K562 (cell line): ENCODE measurements around the gene C17orf75.

ENCODE experiments used
- CREB1 ChIP-seq, 2 experiments: sonication (generic) in 1 of 2; formaldehyde crosslinking in 1 of 2; IDR thresholded peaks; 2 replicates each; pipeline versions ENCODE4 v1.6.1 to v1.8.0; 2012 to 2022; ENCODE audit warnings: inconsistent platforms in 1 of 2, mild to moderate bottlenecking in 1 of 2, missing genetic modification reagents in 1 of 2, moderate library complexity in 1 of 2
- CTCF ChIP-seq, 3 experiments: IDR thresholded peaks in 2 of 3; conservative IDR thresholded peaks in 1 of 3; 2 replicates each; pipeline ENCODE4 v1.5.1; 2011 to 2012; ENCODE audit warnings: low read length in 3 of 3, mild to moderate bottlenecking in 3 of 3, control low read depth in 2 of 3, improper control_type of control experiment in 1 of 3, inconsistent platforms in 1 of 3, low read depth in 1 of 3, mixed read lengths in 1 of 3, moderate library complexity in 1 of 3; ENCODE audit not compliant: insufficient read depth in 2 of 3
- EGR1 ChIP-seq: fragments of 450-650 bp; conservative IDR thresholded peaks from 2 replicates; pipeline ENCODE4 v1.6.1; 2017; ENCODE audit warnings: mild to moderate bottlenecking
- EZH2 ChIP-seq: IDR thresholded peaks from 2 replicates; pipeline ENCODE4 v1.6.1; 2012; ENCODE audit warnings: low read depth, mild to moderate bottlenecking, inconsistent platforms, low read length, borderline replicate concordance
- GATA2 ChIP-seq: sonication (generic); formaldehyde crosslinking; IDR thresholded peaks from 2 replicates; pipeline ENCODE4 v1.4.0; 2020; ENCODE audit warnings: mild to moderate bottlenecking, missing genetic modification reagents
- GTF2E2 ChIP-seq: fragments of 200-800 bp; sonication (Bioruptor generic); IDR thresholded peaks from 2 replicates; pipeline ENCODE4 v1.6.1; 2016; ENCODE audit warnings: missing genetic modification characterization, missing compliant biosample characterization
- NCOR1 ChIP-seq: fragments of 450-650 bp; IDR thresholded peaks from 2 replicates; pipeline ENCODE4 v1.6.1; 2016; ENCODE audit warnings: mild to moderate bottlenecking, moderate library complexity
- POLR2A ChIP-seq: fragments of 450-650 bp; conservative IDR thresholded peaks from 2 replicates; pipeline ENCODE4 v1.6.1; 2016
- RFX5 ChIP-seq: IDR thresholded peaks from 2 replicates; pipeline ENCODE4 v1.6.1; 2011; ENCODE audit warnings: low read depth, mild to moderate bottlenecking, improper control_type of control experiment, low read length
- SMARCC2 ChIP-seq: fragments of 450-650 bp; IDR thresholded peaks from 2 replicates; pipeline ENCODE4 v1.6.1; 2017; ENCODE audit warnings: antibody characterized with exemption, moderate library complexity, mild to moderate bottlenecking, low read depth
- ZNF57 ChIP-seq: fragments of 450-650 bp; formaldehyde crosslinking; IDR thresholded peaks from 2 replicates; pipeline ENCODE4 v1.4.0; 2020; ENCODE audit warnings: mild to moderate bottlenecking, moderate library complexity

- TF ChIP-seq ZNF57 (CRISPR knock-in tag) (no peak), GATA2 (CRISPR knock-in tag) (no peak), CTCF (IDR thresholded peaks at IDR 0.05 in 2 of 3, conservative IDR thresholded peaks at IDR 0.05 in 1 of 3; ENCODE audit: insufficient read depth in 2 of 3, low read depth in 1 of 3, low read length in 3 of 3) (no peak), POLR2A (no peak), GTF2E2 (tag) (no peak), RFX5 (no peak), EZH2 (no peak), NCOR1 (no peak), CREB1 (IDR thresholded peaks at IDR 0.05) (no peak), CREB1 (CRISPR knock-in tag; IDR thresholded peaks at IDR 0.05) (no peak), EGR1 (no peak), SMARCC2 (no peak)
Measured at GRCh38 chr17:32289471-32290070, 52.4 kb downstream of the C17orf75 start.
